ENCODE measurements around the gene ADGRV1.

- no peak for TF ChIP-seq CTCF (IDR thresholded peaks at IDR 0.05; ENCODE audit: insufficient read depth, low read length, poor library complexity, severe bottlenecking)
- TF ChIP-seq EZH2phosphoT487 (conservative IDR thresholded peaks at IDR 0.05; ENCODE audit: low read length): no peak
Observed at GRCh38 chr5:90612919-90613318, 54.3 kb downstream of the ADGRV1 start.

Measured in SU-DHL-6 (cell line).